ENCODE measurements around the gene ZNF423.

DNA sequence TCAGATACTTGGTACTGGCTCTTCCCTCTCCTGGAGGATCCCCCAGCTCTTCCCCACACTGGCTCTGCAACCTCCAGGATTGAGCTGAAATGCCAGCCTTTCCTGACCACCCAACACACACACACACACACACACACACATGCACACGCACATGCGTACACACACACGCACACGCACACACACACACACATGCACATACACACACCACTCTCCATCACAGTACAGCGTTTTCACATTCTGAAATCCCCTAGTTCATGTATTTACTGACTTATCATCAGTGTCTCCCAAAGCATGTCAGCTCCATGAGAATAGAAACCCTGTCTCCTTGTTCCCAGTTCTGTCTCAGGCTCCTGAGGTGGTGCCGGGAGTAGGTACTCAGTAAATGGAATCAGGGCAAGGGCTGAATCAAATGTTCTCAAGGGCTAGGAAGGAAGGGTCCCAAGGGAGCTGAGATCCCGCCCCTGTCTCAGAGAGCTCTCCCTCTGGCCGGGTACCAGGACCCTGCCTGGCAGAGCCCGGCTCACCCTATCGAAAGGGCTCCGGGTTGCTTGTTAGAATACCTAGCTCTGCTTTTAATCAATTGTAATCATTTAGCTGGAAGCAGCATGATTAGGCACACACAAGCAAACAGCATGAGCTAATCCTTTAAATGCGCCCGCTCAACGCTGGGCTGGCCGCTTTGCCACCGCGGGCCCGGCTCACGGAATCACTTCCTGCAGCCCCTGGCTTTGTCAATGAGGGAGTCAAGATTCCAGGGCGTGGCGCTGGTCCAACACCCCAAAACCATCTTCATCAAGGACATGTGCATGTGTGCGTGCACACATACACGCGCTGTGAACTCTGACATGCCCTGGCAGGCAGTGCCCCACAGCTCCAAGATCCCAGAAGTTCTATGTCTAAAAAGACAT is 341.6 kb downstream of the ZNF423 start:
- TF ChIP-seq ELF4 (IDR thresholded peaks at IDR 0.05) (no peak), PKNOX1 (IDR thresholded peaks at IDR 0.05) (no peak), CTBP1 (IDR thresholded peaks at IDR 0.05; ENCODE audit: borderline replicate concordance) (no peak), FOXK2 (IDR thresholded peaks at IDR 0.05) (no peak), BHLHE40 (IDR thresholded peaks at IDR 0.05; ENCODE audit: borderline replicate concordance) (no peak), NFRKB (IDR thresholded peaks at IDR 0.05) (no peak), LEF1 (IDR thresholded peaks at IDR 0.05; ENCODE audit: borderline replicate concordance) (no peak), FOXM1 (IDR thresholded peaks at IDR 0.05; ENCODE audit: borderline replicate concordance) (no peak), SP1 (IDR thresholded peaks at IDR 0.05) (no peak), SUZ12 (IDR thresholded peaks at IDR 0.05) (no peak), FOXA1 (IDR thresholded peaks at IDR 0.05) (no peak), ZNF384 (IDR thresholded peaks at IDR 0.05) (no peak), HDGF (IDR thresholded peaks at IDR 0.05; ENCODE audit: borderline replicate concordance) (no peak)
